NB4 (cell line): ENCODE results near the gene AKT1.

Source experiments
- CTCF ChIP-seq: IDR thresholded peaks from one replicate; pipeline ENCODE4 v1.5.1; 2012; ENCODE audit warnings: low read depth, low read length
- MAX ChIP-seq: IDR thresholded peaks from 2 replicates; pipeline ENCODE4 v1.6.1; 2011; ENCODE audit warnings: low read depth, low read length

DNA sequence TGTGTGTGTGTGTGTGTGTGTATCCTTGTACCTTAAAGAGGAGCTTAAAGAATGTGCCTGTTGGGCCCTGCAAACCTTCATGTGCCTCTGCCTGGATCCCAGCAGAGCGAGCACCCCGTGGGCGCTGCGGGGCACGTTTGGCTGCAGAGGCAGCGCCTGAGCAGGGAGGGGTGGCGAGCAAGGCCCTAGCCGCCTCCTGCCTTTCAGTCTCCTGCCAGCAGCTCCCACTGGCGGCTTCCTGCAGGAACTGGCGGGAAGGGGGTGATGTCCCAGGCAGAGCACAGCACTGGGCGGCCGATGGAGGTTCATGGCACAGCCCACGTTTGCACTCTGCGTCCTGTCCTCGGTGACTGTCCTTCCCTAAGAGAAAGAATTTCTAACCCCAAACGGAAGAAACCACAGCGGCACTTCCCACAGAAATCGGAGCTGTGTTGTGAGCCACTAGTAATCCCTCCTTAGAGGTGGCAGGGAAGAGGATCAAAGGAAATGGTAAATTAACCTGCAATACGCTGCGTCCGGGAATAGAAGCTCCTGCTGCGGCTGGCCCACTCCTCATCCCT, 25.2 kb upstream of the AKT1 start:
- no peak for TF ChIP-seq MAX
- no peak for TF ChIP-seq CTCF
